ENCODE results near the gene PADI3. TPM values are rescaled to one million over a fixed set of nuclear protein-coding genes. Genes with fewer than 3 reads are reported as not detected.

PADI3 gene
- total and polyA plus RNA-seq, 2 of the 8 experiments (the other 6 are each of a cell fraction or from before 2014, with no cell fraction given), result 0.37 to 0.94 TPM

GRCh38 chr1:17289721-17290120 lies 40.8 kb downstream of the PADI3 start:
- Histone ChIP-seq H2BK12ac (ENCODE audit: low read depth, low read length) (no peak overlapping the region), H2AK5ac (ENCODE audit: low read depth, low read length) (no peak overlapping the region), H3K14ac (ENCODE audit: insufficient read length) (no peak overlapping the region), H2BK120ac (replicated peaks; ENCODE audit: low read depth, low read length) (no peak overlapping the region), H3K4me2 (ENCODE audit: insufficient read depth in 1 of 2, low read depth in 2 of 2, low read length in 2 of 2) (no peak overlapping the region), H3K79me1 (ENCODE audit: low read depth, low read length) (no peaks in the 10 kb centered on the region), H3K4ac (replicated peaks; ENCODE audit: insufficient read length, low read depth, low read length) (no peak overlapping the region), H3K4me3 (ENCODE audit: extremely low read depth in 1 of 4, insufficient read depth in 2 of 4, low read depth in 3 of 4, low read length in 4 of 4) (no peak overlapping the region), H3K23ac (ENCODE audit: insufficient read length) (no peak overlapping the region), H3K23me2 (ENCODE audit: low read depth, low read length) (no peaks in the 10 kb centered on the region), H3K56ac (replicated peaks; ENCODE audit: insufficient read length, low read depth, low read length) (no peak overlapping the region), H3K9ac (replicated peaks in 1 of 4; ENCODE audit: extremely low read depth in 1 of 4, low read depth in 3 of 4, low read length in 3 of 4) (no peak overlapping the region), H3K27me3 (replicated peaks in 1 of 4; ENCODE audit: control insufficient read depth in 3 of 4, extremely low read depth in 1 of 4, insufficient read depth in 3 of 4, low read length in 3 of 4) (no peaks in the 10 kb centered on the region), H3K27ac (ENCODE audit: low read depth, low read length) (no peak overlapping the region), H3K18ac (ENCODE audit: extremely low read depth, low read length) (no peak overlapping the region), H2BK20ac (ENCODE audit: low read length) (no peak overlapping the region), H4K5ac (ENCODE audit: insufficient read length, low read depth, low read length) (no peak overlapping the region), H4K91ac (replicated peaks; ENCODE audit: insufficient read length, low read length) (no peak overlapping the region), H2AFZ (ENCODE audit: low read length) (no peak overlapping the region), H4K8ac (ENCODE audit: extremely low read depth, insufficient read depth, low read length) (no peak overlapping the region), H3K9me3 (ENCODE audit: insufficient read depth in 2 of 2, low read depth in 1 of 2, low read length in 1 of 2) (no peaks in the 10 kb centered on the region), H2BK5ac (ENCODE audit: low read depth, low read length) (no peak overlapping the region), H3K36me3 (ENCODE audit: control insufficient read depth in 2 of 4, insufficient read depth in 4 of 4, low read length in 3 of 4) (no peaks in the 10 kb centered on the region), H2BK15ac (ENCODE audit: low read length) (no peak overlapping the region), H3K4me1 (replicated peaks in 1 of 4; ENCODE audit: control insufficient read depth in 3 of 4, insufficient read depth in 4 of 4, low read length in 3 of 4) (no peaks in the 10 kb centered on the region), H4K20me1 (replicated peaks in 1 of 2; ENCODE audit: control insufficient read depth in 1 of 2, insufficient read depth in 2 of 2, low read length in 2 of 2) (no peaks in the 10 kb centered on the region), H3K79me2 (ENCODE audit: control insufficient read depth in 1 of 2, insufficient read depth in 2 of 2, low read length in 2 of 2) (no peaks in the 10 kb centered on the region)
- no peak for TF ChIP-seq YY1 (IDR thresholded peaks at IDR 0.05; ENCODE audit: low read depth, low read length)
- TF ChIP-seq EP300 (IDR thresholded peaks at IDR 0.05; ENCODE audit: borderline replicate concordance in 1 of 2, low read depth in 2 of 2, low read length in 2 of 2), result no peak
- TF ChIP-seq HDAC2 (IDR thresholded peaks at IDR 0.05; ENCODE audit: borderline replicate concordance in 1 of 2, low read depth in 2 of 2, low read length in 2 of 2), result no peak
- TF ChIP-seq RNF2 (IDR thresholded peaks at IDR 0.05; ENCODE audit: borderline replicate concordance, low read depth, low read length, missing control alignments, poor library complexity, severe bottlenecking), result no peak
- no peak for TF ChIP-seq POU5F1 (IDR thresholded peaks at IDR 0.05; ENCODE audit: low read depth, low read length)
- no peak for TF ChIP-seq JUND (IDR thresholded peaks at IDR 0.05; ENCODE audit: low read length)
- no peak for TF ChIP-seq POLR2AphosphoS5 (IDR thresholded peaks at IDR 0.05; ENCODE audit: low read depth, low read length)
- no peak for TF ChIP-seq RFX5 (IDR thresholded peaks at IDR 0.05; ENCODE audit: borderline replicate concordance, low read depth, low read length)
- TF ChIP-seq NRF1 (IDR thresholded peaks at IDR 0.05; ENCODE audit: low read depth, low read length), result no peak
- no peak for TF ChIP-seq CHD2 (IDR thresholded peaks at IDR 0.05; ENCODE audit: low read length)
- TF ChIP-seq ZNF274 (IDR thresholded peaks at IDR 0.05; ENCODE audit: borderline replicate concordance, extremely low read depth, low read length), result no peak
- TF ChIP-seq FOSL1 (IDR thresholded peaks at IDR 0.05; ENCODE audit: insufficient read depth, low read depth, low read length), result no peak
- no peak for TF ChIP-seq RXRA (IDR thresholded peaks at IDR 0.05; ENCODE audit: insufficient read depth, low read depth, low read length)
- FAIRE-seq (no peak), DNase-seq (ENCODE audit: low read depth in 1 of 2, low spot score in 2 of 2) (no peak)
- WGBS, 2 experiments (ENCODE audit: extremely low coverage in 1 of 2, insufficient coverage in 1 of 2, insufficient read length in 1 of 2, insufficient replicate concordance in 2 of 2, low coverage in 1 of 2, low lambda C conversion rate in 2 of 2, missing lambda C conversion rate in 1 of 2), result 91% methylated on average over 2 of the region's 2 CpGs; no CpG with 5 or more reads in 1 of the 2 experiments
- ChIA-PET CTCF (ENCODE audit: partially characterized antibody) (interaction anchor here (0.5 to 1.9 kb wide), 5 partner anchors 9 to 1298 kb away, joined by 3 to 5 read pairs (median 3); no protein-coding TSS in a partner anchor), POLR2A (ENCODE audit: partially characterized antibody) (interaction anchor here (0.6 kb wide), 1 partner anchor 196 kb away, joined by 3 read pairs; no protein-coding TSS in a partner anchor)

Data from H1 (cell line).